HG03575 (cell line): ENCODE measurements around the gene PHF2.
"Not testable (repeated sequence)": the region's sequence is repeated elsewhere in the genome, so short reads cannot be mapped to it uniquely, and the experiment has no call there.

Source experiments
- ATAC-seq: cut with Tn5 transposase; IDR thresholded peaks from one replicate; pipeline ENCODE4 v1.9.1; 2021; ENCODE audit not compliant: unreplicated experiment, insufficient number of reproducible peaks, low FRiP score; ENCODE audit errors: extremely low read depth

Gene PHF2

DNA sequence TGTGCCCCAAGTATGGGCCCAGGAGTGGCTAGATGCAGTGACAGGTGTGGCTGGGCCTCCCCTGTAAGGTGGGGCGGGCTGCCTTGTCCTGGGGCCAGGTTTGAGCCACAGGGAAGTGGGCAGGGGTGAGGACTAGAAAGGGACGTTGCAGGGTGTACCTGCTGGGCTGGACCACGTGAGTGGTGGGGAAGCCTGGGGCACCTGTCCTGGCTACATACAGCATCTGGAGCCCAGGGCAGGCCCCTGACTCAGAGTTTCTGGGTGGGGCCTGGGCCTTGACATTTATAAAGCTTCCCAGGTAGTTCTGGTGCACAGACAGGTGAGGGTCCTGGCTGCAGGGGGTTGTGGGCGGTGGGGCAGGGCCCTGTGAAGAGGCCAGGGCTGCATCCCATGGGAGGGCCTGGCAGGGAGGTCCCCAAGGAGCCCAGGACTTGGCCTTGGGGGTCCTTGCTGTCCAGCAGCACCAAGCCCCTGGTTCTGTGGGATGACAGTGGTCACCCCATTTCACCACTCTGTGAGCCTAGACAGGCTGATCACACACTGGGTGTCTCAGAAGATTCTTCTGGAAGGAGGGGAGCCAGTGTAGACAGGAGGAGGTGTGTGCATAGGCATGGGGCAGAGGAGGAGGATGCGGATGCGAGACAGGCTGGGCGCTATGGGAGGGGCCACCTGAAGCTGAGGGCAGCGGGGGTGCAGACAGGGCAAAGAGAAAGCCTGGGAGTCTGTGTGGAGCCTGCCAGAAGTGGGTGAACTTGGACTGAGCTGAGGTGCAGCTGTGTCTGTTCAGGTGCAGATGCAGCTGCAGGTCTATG, 94.0 kb downstream of the PHF2 start:
- ATAC-seq = no peak

GRCh38 chr9:93671020-93671338, 94.6 kb downstream of the PHF2 start:
- ATAC-seq = no peak

DNA sequence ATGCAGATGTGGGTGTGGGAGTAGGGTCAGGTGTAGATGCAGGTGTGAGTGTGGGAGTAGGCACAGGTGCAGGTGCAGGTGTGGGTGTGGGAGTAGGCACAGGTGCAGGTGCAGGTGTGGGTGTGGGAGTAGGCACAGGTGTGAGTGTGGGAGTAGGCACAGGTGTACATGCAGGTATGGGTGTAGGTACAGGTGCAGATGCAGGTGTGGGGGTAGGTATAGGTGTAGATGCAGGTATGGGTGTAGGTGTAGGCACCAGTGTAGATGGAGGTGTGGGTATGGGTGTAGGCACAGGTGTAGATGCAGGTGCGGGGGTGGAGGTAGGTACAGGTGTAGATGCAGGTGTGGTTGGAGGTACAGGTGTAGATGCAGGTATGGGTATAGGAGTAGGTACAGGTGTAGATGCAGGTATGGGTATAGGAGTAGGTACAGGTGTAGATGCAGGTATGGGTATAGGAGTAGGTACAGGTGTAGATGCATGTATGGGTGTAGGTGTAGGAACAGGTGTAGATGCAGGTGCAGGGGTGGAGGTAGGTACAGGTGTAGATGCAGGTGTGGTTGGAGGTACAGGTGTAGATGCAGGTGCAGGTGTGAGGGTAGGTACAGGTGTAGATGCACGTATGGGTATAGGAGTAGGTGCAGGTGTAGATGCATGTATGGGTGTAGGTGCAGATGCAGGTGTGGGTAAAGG, 96.1 kb downstream of the PHF2 start:
- not testable (repeated sequence) for ATAC-seq

DNA sequence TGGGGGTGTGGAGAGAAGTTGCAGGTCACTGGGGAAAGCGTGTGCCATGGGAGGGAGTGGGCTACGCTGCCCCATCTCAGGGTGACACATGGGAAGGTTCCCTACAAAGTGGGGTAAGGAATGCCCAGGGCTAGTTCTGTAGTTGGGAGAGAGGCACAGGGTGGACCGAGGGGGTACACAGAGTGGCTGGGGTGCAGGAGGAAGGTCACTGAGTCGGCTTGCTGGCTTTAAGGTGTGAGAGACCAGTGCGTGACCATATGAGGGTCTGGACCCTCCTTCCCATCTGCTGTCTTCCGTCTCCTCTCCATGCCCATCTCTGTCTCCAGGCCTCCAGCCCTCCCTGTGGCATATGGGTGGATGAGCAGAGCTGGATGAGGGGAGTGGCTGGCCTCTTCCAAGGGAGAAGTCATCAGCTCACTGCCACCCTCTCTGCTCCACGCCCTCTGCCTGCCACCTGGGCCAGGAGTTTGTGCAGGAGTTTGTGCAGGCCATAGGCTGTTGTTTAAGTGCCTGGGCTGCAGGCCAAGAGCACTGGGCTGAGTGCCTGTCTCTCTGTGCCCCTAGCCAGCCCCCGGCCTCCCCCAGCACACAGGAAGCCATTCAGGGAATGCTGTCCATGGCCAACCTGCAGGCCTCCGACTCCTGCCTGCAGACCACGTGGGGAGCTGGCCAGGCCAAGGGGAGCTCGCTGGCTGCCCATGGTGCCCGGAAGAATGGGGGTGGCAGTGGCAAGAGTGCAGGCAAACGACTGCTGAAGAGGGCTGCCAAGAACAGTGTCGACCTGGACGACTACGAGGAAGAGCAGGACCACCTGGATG, 96.8 kb downstream of the PHF2 start:
- ATAC-seq = no peak

DNA sequence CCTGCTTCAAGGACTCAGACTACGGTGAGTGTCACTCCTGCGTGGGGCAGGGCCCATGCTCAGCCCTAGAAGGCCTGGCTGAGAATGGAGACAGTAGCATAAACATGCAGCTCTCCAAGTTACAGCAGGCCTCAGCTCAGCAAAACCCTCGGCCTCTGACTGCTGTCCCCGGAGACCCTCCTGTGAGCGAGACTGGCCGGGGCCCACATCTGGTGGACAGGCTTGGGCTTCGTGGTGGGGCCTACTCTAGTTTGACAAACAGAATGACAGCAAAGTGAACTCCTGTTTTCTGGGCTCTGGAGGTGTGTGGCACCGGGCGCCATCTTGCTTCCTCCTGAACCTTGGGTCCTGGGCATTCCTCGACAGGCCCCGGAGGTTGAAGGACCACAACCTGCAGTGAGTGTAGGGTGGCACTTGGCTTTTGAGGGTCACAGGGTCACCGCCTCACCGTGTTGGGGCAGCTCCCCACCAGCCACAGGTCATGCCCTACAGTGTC, 97.5 kb downstream of the PHF2 start:
- ATAC-seq = no peak

DNA sequence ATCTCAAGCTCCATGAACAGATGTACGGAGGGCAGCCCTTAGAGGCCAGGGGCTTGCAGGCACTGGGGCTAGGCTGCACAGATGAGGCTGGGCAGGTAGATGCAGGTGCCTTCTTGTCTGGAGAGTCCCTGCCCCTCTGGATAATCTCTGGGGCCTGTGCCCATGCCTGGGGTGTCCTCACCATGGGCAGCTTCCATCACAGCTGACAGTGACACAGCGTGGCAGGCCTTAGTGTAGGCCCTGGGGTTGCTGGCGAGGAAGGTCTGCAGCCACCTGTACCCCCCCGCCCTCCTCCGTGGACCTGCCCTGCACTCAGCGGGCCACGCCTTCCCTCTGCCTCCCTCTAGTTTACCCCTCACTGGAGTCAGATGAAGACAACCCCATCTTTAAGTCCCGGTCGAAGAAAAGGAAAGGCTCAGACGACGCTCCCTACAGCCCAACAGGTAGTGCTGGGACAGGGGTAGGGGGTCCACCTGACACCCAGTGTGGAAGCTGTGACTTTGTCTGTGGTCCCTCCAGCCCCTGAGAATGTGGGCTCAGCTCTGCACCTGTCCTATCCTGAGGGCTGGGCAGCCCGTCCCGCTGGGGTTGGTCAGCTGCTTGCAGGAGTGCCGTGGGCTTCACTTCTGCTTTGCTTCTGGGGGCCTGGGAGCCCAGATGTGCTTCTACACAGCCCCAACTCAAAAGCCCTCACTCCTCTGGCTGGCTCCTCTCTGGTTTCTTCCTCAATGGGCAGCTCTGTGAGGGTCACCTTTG, 98.4 kb downstream of the PHF2 start:
- ATAC-seq = no peak

GRCh38 chr9:93675336-93676150, 99.2 kb downstream of the PHF2 start:
- ATAC-seq = no peak

- no peak for ATAC-seq
Observed at GRCh38 chr9:93676310-93677047, 100.1 kb downstream of the PHF2 start.

DNA sequence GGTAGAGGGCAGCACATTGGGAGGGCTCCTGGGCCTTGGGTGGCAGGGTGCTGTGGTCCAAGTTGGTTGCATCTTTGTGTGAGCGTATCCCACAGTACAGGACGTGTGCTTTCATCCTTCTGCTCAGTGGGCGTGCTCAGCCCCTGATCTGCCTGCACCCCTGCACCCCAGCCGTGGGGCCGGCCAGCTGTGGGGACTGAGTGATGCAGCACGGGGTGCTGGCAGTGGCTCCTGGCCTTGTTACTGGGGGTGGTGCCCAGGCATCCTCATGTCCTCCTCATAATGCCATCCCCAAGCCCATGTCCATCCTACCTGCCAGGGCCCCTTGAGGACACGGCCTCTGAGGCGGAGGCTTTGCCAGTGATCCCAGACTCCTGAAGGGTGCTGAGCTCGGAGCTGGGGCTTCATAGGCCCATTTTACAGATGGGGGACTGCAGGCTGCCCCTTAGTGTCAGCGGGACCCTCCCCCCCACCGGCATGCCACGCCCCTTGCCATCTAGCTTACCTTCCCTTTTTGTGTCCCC, 100.7 kb downstream of the PHF2 start:
- no peak for ATAC-seq

DNA sequence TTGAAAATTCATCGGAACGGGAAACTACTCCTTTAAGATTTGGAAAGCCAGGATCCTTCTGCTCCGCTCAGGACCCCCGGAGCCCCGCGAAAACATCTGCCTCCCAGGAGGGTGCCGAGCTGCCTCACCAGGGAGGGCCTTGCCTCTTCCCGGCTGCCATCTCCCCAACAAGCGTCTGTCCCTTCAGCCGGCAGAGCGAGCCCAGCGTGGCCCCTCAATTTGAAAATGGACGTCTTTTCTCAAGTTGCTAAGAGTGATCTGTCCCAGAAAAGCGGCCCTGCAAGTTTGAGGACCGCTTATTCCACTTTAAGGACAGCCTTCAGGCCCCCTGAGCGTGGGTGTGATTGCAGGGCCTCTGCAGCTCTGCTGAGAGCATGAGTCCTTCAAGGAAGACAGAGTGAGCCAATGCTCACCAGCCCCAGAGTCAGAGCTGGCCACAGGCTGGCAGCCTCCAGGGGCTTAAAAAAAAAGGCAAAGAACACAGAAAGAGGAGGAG, 101.3 kb downstream of the PHF2 start:
- no peak for ATAC-seq

DNA sequence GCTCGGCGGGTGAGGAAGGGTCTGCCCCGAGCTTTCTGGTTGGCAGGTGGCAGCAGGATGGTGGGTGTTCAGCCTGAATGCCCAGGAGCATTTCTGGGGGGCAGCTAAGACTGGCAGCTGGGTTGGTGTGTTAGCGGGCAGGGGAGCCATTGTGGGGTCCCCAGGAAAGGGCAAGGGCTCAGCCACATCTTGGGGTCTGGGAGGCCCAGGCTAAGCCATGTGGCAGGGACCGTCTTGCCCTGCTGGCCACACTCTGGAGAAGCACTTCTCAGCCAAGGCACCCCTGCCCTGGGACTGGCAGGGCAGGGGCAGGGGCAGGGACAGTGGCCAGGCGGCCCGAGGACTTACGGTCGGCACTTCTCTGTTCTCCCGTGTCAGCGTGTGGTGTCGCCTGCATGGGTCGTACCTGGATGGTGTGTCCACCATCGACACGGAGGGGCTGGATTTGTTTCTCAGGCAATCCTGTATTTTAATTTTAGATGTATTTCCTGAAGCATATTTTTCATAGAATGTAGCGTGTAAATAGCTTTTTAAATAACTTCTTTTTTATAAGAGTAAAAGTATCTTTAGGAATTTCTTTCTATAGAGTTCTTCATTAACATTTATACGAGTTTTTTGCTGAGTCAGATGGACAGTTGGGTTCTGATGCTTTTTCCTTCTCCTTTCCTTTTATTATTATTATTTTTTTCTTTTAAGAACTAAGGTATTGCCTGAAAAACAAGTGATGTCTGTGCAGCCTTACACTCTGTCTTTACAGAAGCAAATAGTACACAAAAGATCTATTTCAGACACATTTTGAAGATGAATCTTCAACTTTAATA, 102.0 kb downstream of the PHF2 start:
- no peak for ATAC-seq

DNA sequence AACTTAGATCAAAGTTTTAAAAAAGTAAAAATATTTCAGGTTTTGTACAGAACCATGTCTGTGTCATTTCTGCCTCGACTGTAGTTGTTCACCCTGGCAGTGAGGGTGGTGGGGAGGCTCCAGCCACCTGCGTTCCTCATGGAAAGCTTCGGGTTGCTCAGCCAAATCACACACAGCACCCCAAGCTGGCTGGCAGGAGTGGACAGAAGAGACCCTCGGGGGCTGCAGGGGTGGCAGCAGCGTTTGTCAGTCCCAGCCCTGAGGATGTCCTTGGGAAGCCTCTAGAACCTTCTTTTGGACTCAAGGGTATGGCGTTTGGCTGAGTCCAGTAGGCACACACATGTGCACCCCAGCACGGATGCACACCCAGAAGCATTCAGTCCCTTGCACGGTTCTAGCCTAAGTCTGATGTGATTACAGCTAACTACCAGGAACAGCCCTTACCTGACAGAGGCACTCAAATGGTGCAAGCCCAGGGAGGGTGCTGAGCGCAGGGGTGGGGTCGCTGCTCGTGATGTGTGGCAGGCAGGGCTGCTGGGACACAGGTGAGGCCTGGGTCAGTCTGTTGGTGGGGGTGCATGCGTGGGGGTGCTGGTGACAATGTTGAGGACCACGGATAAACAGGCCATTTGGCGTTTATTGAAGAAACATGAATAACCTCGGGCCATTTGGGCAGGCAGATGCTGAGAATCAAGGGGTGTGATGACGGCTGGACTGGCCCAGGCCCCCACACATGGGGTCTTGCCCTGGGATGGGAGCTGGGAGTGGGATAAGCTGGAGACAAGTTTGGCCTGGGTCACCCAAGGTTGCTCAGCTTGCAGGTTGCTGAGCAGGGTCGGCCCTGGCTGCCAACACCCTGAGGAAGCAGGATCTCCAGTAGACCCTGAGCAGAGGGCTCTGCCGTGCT, 103.4 kb downstream of the PHF2 start:
- no peak for ATAC-seq

DNA sequence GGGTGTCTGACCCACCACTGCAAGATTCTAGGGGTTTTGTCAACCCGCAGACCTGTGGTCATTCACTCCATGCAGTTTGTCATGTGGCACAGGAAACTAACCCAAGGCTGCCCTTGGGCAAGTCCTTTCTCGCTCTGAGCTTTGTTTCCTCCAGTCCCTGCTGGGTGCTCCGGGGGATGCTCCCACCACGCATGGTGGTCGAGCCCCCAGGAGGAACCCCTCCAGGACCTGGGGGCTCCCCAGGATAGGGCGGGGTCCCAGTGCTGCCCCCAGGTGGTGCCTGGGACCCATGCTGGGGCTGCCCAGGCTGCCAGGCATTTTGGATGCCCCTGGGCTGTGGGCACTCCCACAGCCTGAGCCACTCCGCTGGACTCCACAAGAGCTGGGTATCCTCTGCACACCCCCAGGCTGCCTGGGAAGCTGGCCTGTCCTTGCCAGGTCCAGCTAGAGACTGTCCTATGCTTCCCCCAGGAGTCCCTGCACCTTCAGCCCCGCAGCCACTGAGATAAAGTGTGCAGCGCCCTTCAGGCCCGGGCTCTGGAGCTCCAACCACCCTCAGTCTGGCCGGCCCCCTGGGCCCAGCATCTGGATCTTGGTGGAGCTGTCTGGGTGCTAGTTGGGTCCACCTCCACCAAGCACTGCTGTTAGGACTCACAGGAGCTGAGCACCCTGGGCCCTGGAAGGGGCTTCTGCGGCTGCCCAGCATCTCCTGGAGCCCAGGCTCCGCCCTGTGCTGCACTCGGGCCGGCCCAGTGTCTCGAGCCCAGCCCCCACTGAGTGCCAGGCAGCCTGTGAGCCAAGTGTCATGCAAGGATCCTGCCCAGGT, 104.3 kb downstream of the PHF2 start:
- ATAC-seq = no peak

GRCh38 chr9:93681269-93682154, 105.1 kb downstream of the PHF2 start:
- no peak for ATAC-seq
